ENCODE measurements around the gene LAMA1.

LAMA1 gene

DNA sequence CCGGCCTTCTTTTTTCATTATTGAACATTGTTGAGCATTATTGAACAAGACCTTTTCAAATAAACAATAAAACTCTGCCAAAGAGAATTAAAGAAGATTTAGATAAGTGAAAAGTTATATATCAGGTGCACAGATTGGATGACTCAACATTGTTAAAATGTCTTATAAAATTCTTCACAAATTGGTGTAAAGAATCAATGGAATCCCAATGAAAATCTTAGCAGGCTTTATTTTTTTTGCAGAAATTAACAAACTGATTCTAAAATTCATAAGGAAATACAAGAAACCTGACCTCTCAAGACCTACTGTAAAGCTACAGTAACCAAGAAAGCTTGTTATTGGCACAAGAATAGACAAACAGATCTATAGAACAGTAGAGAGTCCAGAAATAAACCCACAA, 70.3 kb downstream of the LAMA1 start:
- DNase-seq (ENCODE audit: low spot score) = no peak

GRCh38 chr18:7038330-7038851, 79.2 kb downstream of the LAMA1 start:
- no peak for DNase-seq (ENCODE audit: low spot score)

DNA sequence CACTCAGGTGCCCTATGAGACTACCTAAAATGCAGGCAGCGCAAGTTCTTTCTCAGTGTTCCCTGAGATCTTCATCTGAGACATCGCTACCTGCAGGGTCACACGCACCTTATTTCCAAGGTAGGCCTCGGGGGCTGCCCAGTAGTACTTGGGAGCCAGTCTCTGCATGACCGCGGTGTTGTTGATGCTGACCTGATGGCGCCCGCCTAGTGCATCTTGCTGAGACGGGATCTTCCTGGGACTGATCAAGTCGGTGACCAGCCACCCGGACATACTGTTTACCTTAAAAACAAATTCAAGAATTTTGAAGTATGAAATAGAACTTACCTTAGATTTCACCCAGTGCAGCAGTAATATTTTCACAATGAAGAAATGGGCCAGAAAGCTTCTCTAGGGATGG, 80.1 kb downstream of the LAMA1 start:
- DNase-seq (ENCODE audit: low spot score) = no peak

DNA sequence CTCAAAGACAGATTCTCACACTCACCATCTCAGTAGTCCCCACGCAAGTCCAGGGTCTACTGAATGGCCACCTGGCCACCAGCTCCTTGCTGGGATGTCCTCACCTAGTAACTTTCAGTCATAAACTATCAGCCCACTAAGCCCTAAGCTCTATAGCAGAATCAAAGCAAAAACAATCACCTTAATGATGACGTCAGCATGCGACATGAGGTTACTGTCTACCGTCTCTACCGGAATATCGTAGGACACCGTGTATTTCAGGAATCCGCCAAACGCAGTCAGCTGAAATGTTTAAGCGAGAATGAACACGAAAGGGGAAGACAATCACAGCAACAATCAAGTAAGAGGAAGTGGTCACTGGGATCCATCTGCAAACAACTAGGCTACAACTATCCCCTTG, 81.8 kb downstream of the LAMA1 start:
- DNase-seq (ENCODE audit: low spot score) = no peak

GRCh38 chr18:7034924-7035323, 82.7 kb downstream of the LAMA1 start:
- no peak for DNase-seq (ENCODE audit: low spot score)

DNA sequence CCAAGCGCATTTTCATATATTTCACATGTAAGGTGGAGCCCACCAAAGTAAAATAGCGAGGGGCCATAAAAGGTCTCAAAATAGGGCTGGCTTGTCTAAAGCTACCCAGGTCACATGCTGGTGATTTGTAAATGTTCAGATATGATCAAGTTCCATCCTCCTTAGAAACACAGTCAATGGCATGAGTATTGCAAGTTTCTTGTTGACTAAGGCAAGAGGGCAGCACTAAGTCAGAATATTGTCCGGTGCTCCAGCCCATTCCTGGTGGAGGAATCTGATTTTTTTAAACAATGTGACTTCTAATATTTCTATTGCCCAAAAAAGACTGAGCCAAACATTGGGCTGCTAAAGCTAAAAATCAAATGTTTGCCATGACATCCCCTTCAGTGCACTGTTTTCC, 85.1 kb downstream of the LAMA1 start:
- DNase-seq (ENCODE audit: low spot score) = no peak

DNA sequence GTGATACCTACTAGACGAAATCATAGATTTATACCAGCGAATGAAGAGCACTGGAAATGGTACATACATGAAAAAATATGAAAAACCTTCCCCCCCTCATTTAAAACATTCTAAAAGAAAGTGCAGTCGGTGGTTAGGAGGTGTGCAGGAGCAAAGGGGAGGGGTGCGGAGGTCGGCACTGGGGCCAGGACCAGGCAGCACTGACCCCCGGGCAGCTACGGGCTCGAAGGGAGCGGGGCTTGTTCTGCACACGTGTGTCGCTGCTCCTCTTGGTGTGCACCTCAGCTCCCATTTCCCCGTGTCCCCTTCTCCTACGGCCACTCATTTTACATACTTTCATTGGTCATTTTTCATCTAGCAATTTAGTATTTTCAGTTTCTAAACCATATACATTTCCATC, 89.0 kb downstream of the LAMA1 start:
- DNase-seq (ENCODE audit: low spot score) = no peak

DNA sequence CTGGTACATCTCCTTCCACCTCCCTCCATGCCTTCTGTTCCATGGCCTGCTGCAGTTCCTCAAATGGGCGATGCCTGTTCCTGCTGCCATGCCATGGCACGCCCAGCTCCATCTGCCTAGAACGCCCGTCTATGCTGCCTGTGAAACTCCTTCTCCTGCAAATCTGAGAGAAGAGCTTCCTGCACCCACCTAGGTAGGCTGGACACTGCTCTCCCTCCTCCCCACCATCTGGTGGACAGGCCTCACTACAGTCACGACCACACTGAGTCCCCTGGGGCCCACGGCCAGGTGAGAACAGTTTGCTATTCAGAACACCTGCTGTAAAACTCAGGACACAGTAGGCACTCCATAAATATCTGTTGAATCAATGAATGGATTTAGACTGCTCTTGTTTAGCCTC, 92.4 kb downstream of the LAMA1 start:
- no peak for DNase-seq (ENCODE audit: low spot score)

DNA sequence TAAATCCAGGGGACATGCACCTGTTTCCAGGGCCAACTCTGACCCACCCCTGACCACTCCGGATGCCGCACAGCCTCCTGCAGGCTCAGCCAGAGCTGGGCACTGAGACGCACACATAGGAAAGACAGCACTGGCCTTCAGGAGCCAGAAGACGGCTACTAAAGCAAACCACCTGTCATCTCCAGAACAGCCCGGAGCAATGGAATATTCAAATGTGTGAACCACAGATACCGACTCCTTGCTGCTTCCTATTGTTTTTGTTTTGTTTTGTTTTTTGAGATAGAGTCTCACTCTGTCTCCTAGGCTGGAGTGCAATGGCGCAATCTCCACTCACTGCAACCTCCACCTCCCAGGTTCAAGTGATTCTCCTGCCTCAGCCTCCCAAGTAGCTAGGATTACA, 94.0 kb downstream of the LAMA1 start:
- no peak for DNase-seq (ENCODE audit: low spot score)

GRCh38 chr18:7023063-7023580, 94.5 kb downstream of the LAMA1 start:
- DNase-seq (ENCODE audit: low spot score) = no peak

GRCh38 chr18:7021994-7022840, 95.4 kb downstream of the LAMA1 start:
- no peak for DNase-seq (ENCODE audit: low spot score)

- no peak for DNase-seq (ENCODE audit: low spot score)
Measured at GRCh38 chr18:7020995-7021777, 96.4 kb downstream of the LAMA1 start.

- DNase-seq (ENCODE audit: low spot score) = no peak
Measured at GRCh38 chr18:7017013-7017412, 100.6 kb downstream of the LAMA1 start.

GRCh38 chr18:7011142-7011541, 106.5 kb downstream of the LAMA1 start:
- no peak for DNase-seq (ENCODE audit: low spot score)

GRCh38 chr18:7004009-7004408, 113.6 kb downstream of the LAMA1 start:
- no peak for DNase-seq (ENCODE audit: low spot score)

GRCh38 chr18:7002107-7002506, 115.5 kb downstream of the LAMA1 start:
- DNase-seq (ENCODE audit: low spot score) = no peak

DNA sequence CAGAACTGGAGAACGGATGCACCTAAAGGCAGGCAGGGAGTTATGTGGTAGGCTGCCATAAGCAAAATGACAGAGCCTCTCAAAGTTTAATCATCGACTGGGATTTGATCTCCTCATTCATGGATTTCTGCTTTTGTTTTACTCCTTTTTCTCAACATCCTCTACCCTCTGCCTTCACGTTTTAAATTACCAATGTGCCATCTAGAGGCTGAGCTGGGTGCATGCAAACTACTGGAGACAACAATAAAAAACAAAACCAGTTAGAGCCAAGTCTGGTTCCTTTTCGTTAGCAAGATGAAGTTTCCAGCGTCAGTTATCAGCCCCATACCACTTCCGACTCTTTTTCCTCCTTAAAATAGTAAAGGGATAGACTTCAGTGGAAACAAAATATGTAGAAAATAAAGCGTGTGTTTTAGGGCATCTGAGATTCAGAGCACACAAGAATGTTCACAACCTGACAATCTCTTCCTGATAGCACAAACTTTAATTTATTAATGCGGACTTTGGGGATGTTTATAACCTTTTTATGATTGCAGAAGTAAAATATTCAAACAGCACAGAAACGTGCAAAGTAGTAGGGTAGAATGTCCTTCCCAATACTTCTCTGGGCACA, 117.0 kb downstream of the LAMA1 start:
- no peak for DNase-seq (ENCODE audit: low spot score)

- DNase-seq (ENCODE audit: low spot score) = no peak
Measured at GRCh38 chr18:6997808-6998207, 119.8 kb downstream of the LAMA1 start.

DNA sequence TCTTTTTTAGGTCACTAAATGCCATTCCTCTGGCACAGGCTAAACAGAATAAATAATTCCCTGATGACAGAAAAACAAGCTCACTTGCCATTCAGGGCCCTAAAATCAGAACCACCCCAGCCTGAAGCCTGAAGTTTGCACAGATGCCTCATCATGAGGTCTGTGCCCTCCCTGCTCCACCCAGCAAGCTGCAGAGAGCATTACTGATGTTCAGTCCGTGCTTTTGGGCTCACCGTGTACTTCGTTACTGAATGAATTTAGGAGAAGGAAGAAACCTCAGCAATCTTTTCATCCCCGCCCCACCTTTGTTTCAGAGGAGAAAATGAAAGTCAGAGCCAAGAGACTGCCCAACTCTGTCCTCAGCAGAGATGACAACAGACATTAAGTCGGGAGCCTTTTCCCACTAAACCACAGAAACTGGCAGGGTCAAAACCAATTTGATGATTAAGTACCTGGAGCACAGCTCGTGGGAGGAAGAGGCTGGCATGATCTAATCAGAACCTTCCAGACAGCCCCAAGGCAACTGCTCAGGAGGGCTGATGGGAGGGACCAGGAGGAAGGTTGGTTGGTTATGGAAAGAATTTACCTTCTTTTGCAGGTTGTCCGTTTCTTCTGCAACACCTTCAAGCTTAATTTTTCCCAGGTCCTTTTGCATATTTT, 122.7 kb downstream of the LAMA1 start:
- DNase-seq (ENCODE audit: low spot score) = no peak

DNA sequence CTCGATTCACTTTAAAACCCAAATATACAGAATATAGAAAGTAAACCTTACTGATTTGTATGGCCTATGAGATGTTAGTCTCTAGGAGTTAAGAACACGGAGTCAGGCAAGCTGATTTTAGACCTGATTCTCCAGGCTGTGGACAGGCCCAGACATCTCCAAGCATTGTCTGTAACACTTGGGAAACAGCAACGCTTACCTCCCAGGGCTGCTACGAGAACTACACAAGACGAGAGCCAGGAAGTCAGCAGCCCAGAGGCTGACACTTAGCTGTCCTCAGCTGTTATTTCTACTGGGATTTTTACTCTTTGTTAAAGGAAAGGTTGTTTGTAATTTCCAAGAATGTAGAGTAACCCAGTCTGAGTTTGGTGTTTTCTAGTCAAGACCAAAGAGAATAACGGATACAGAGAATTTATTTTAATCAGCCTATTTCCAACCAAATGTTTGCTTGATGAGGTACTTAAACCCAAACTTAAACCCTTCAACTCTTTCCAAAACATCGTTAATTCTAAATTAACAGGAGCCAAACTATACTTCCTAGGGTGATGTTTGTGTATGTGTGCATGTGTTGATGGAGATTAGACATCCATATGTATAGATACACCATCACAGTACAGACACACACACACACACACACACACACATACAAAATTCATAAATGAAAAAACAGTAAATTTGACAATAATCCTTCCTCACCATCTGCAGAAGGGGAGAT, 123.4 kb downstream of the LAMA1 start:
- DNase-seq (ENCODE audit: low spot score) = no peak

- no peak for DNase-seq (ENCODE audit: low spot score)
Measured at GRCh38 chr18:6992761-6993160, 124.8 kb downstream of the LAMA1 start.

All from CD4-positive, alpha-beta T cell treated with Interleukin-6 at 100 ng/mL for 8 hours (primary cell).